GM12878 (cell line): Measurements from ENCODE around the gene FGF11. TPM values are rescaled to one million over a fixed set of nuclear protein-coding genes. Genes with fewer than 3 reads are reported as not detected.

Experiments
- ATAC-seq: fragments of 200-7000 bp; cut with Tn5 transposase; 3 replicates; pipeline ENCODE4 v1.9.1; 2020; ENCODE audit warnings: mild to moderate bottlenecking, moderate library complexity
- BruUV-seq: library from RNA; stranded (reverse); fragments of 400-500 nt; replicated peaks from 2 replicates; lab custom pipeline; 2021; lab: Mats Ljungman, UMichigan
- CTCF ChIA-PET: fragments of 300-600 bp; sonication (Branson Sonifier 250); formaldehyde crosslinking; extraction: SDS; loops from one replicate; lab custom pipeline; 2021; ENCODE audit warnings: inconsistent platforms; lab: Yijun Ruan, JAX
- POLR2A ChIA-PET: fragments of 350-600 bp; formaldehyde crosslinking; extraction: SDS; loops from one replicate; lab custom pipeline; 2021; ENCODE audit warnings: inconsistent platforms; lab: Charles Lee
- RAD21 ChIA-PET: fragments of 300-600 bp; sonication (Branson Sonifier 250); formaldehyde crosslinking; loops from one replicate; lab custom pipeline; 2023; ENCODE audit warnings: antibody characterized with exemption; ENCODE audit not compliant: unreplicated experiment; lab: Charles Lee
- SMC1A ChIA-PET: fragments of 300-600 bp; sonication (Branson Sonifier 250); formaldehyde crosslinking; loops from one replicate; lab custom pipeline; 2023; ENCODE audit not compliant: unreplicated experiment, uncharacterized antibody; lab: Charles Lee
- DNase-seq: peaks from one replicate; pipeline ENCODE4 v3.0.0-alpha.2; 2011; ENCODE audit warnings: low read depth, low spot score
- FAIRE-seq: peaks from 3 replicates; lab custom pipeline; 2011; peaks lifted over from hg19 to GRCh38; lab: Jason Lieb, UNC
- H2AFZ ChIP-seq: 2 replicates; pipeline ENCODE4 v1.6.0; 2011; ENCODE audit warnings: low read depth, low read length, control low read depth; ENCODE audit not compliant: control insufficient read depth
- H3K27ac ChIP-seq: 2 replicates; pipeline ENCODE4 v1.5.1; 2011; ENCODE audit warnings: control low read depth; ENCODE audit not compliant: control insufficient read depth, insufficient read depth
- H3K27me3 ChIP-seq, 2 experiments: replicated peaks in 1 of 2; 2 replicates each; pipeline versions ENCODE4 v1.6.0 to v1.6.1; 2011; ENCODE audit warnings: low read length in 1 of 2; ENCODE audit not compliant: control insufficient read depth in 2 of 2, insufficient read depth in 2 of 2
- H3K36me3 ChIP-seq, 2 experiments: 2 replicates each; pipeline ENCODE4 v1.5.1; 2011; ENCODE audit warnings: low read length in 1 of 2; ENCODE audit not compliant: control insufficient read depth in 2 of 2, insufficient read depth in 2 of 2
- H3K4me1 ChIP-seq: 2 replicates; pipeline ENCODE4 v1.6.1; 2011; ENCODE audit warnings: mild to moderate bottlenecking, low read length, moderate library complexity, mixed read lengths; ENCODE audit not compliant: control insufficient read depth, insufficient read depth
- H3K4me2 ChIP-seq: 2 replicates; pipeline ENCODE4 v1.6.0; 2011; ENCODE audit warnings: control low read depth; ENCODE audit not compliant: control insufficient read depth, insufficient read depth
- H3K4me3 ChIP-seq: fragments of 200-600 bp; sonication (generic); 2 replicates; pipeline ENCODE4 v1.5.1; 2016
- H3K79me2 ChIP-seq: 2 replicates; pipeline ENCODE4 v1.6.0; 2011; ENCODE audit warnings: low read length; ENCODE audit not compliant: control insufficient read depth, insufficient read depth
- H3K9ac ChIP-seq: 2 replicates; pipeline ENCODE4 v1.8.0; 2011; ENCODE audit warnings: low read length, control low read depth, mixed read lengths; ENCODE audit not compliant: control insufficient read depth, insufficient read depth
- H3K9me3 ChIP-seq: replicated peaks from 3 replicates; pipeline ENCODE4 v1.5.1; 2011; ENCODE audit warnings: mild to moderate bottlenecking, low read length; ENCODE audit not compliant: control insufficient read depth, insufficient read depth
- H4K20me1 ChIP-seq: 2 replicates; pipeline ENCODE4 v1.6.0; 2011; ENCODE audit not compliant: control insufficient read depth, insufficient read depth
- ATF7 ChIP-seq: fragments of 450-650 bp; IDR thresholded peaks from 2 replicates; pipeline ENCODE4 v1.6.1; 2016; ENCODE audit warnings: low read depth, mild to moderate bottlenecking
- FOXK2 ChIP-seq: fragments of 450-650 bp; IDR thresholded peaks from 2 replicates; pipeline ENCODE4 v1.6.1; 2017; ENCODE audit warnings: mild to moderate bottlenecking, moderate library complexity
- FOXM1 ChIP-seq: IDR thresholded peaks from 2 replicates; pipeline ENCODE4 v1.6.1; 2012; ENCODE audit warnings: low read depth, mild to moderate bottlenecking, inconsistent platforms, low read length, moderate library complexity
- KDM1A ChIP-seq: fragments of 200-600 bp; sonication (generic); IDR thresholded peaks from 2 replicates; pipeline ENCODE4 v1.6.1; 2016; ENCODE audit warnings: borderline replicate concordance
- PML ChIP-seq: IDR thresholded peaks from 2 replicates; pipeline ENCODE4 v1.6.1; 2012; ENCODE audit warnings: low read length, inconsistent platforms
- POLR2AphosphoS2 ChIP-seq: IDR thresholded peaks from 2 replicates; pipeline ENCODE4 v1.6.1; 2011; ENCODE audit warnings: low read depth, mild to moderate bottlenecking, low read length, improper control_type of control experiment, moderate library complexity
- SREBF2 ChIP-seq: IDR thresholded peaks from 2 replicates; pipeline ENCODE4 v1.6.1; 2012; ENCODE audit warnings: mild to moderate bottlenecking, low read length
- TARDBP ChIP-seq: IDR thresholded peaks from 2 replicates; pipeline ENCODE4 v1.6.1; 2016; ENCODE audit warnings: borderline replicate concordance
- TCF7 ChIP-seq: IDR thresholded peaks from 2 replicates; pipeline ENCODE4 v1.6.1; 2014; ENCODE audit warnings: antibody characterized with exemption, borderline replicate concordance
- WGBS: methylation state at CpG from one replicate; pipeline ENCODE4 v1.1.6; 2016; ENCODE audit warnings: low lambda C conversion rate; ENCODE audit not compliant: insufficient replicate concordance, insufficient coverage; ENCODE audit errors: missing lambda C conversion rate; 5-methylcytosine and 5-hydroxymethylcytosine counted together
- in situ Hi-C: fragments of 300-500 bp; cut with MboI; formaldehyde crosslinking; loops from 9 replicates; pipeline ENCODE4 v1.14.3; 2018; ENCODE audit warnings: mixed read lengths
- intact Hi-C: fragments of 100-400 bp; cut with micrococcal nuclease; formaldehyde crosslinking; loops from one replicate; pipeline ENCODE4 v1.14.2; 2022; ENCODE audit not compliant: unreplicated experiment
- polyA plus RNA-seq, 11 experiments: library from polyadenylated mRNA; depleted of rRNA in 4 of 11; unstranded in 6 of 11; stranded (reverse) in 5 of 11; fragments of >200 nt; fragmentation: Nextera tagmentation in 4 of 11; fragmentation: Illumina TruSeq in 1 of 11; extraction: Ambion mirVana in 4 of 11; extraction: Trizol in 1 of 11; gene quantifications; 1 replicate in 1 of 11; 2 replicates in 10 of 11; pipeline versions ENCODE4 v1.2.1 to v1.2.3, GENCODE V29; 2011 to 2016; ENCODE audit warnings: inconsistent platforms in 2 of 11, missing spikeins in 2 of 11, low read depth in 1 of 11
- total RNA-seq, 4 experiments: library from RNA; depleted of rRNA in 3 of 4; stranded (reverse); fragments of >200 nt in 3 of 4; fragmentation: Illumina TruSeq in 1 of 4; extraction: Trizol in 1 of 4; gene quantifications; 2 replicates each; pipeline versions ENCODE4 v1.2.1 to v1.2.3, GENCODE V29; 2013 to 2021
- TF ChIP-seq, protein P1 (sequence below): fragments of 450-650 bp; IDR thresholded peaks from 2 replicates; pipeline ENCODE4 v1.6.1; 2017; ENCODE audit warnings: low read depth, mild to moderate bottlenecking, moderate library complexity
- TF ChIP-seq, protein P2 (sequence below), 3 experiments: IDR thresholded peaks in 2 of 3; conservative IDR thresholded peaks in 1 of 3; 2 replicates each; pipeline ENCODE4 v1.5.1; 2011; ENCODE audit warnings: low read depth in 3 of 3, low read length in 3 of 3, mild to moderate bottlenecking in 3 of 3, control low read depth in 2 of 3, moderate library complexity in 2 of 3, inconsistent platforms in 1 of 3, mixed read lengths in 1 of 3; ENCODE audit not compliant: control insufficient read depth in 2 of 3, insufficient read depth in 1 of 3; ENCODE audit errors: extremely low read depth in 1 of 3
- TF ChIP-seq, protein P3 (sequence below): fragments of 450-650 bp; IDR thresholded peaks from 2 replicates; pipeline ENCODE4 v1.6.1; 2017; ENCODE audit warnings: mild to moderate bottlenecking, moderate library complexity
- TF ChIP-seq, protein P4 (sequence below): IDR thresholded peaks from 2 replicates; pipeline ENCODE4 v1.6.1; 2012; ENCODE audit warnings: low read depth, low read length, improper control_type of control experiment
- TF ChIP-seq, protein P5 (sequence below): fragments of 150-350 bp; IDR thresholded peaks from 2 replicates; pipeline ENCODE4 v1.6.1; 2016; ENCODE audit warnings: low read depth, low read length

FGF11 gene
- total and polyA plus RNA-seq, 10 of the 15 experiments (the other 5 are each of a cell fraction or from before 2014, with no cell fraction given), result 0.69 to 21.1 (median 2.6) TPM

DNA sequence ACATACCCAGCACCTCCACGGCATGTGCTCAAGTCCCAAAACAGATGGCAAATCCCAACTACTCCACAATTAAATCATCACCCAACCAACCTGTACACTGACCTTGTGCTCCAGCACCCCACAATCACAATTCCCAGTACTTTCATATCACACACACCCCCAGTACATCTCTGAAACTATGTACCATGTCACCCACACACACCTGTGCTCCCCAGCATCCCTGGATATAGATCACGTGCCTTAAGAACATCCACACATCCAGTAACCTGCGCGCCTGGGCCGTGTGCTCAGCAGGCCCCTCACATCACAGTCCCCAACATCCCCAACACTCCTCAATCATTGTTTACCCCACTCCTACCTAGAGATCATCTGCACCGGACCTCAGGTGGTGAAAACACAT, 29.6 kb upstream of the FGF11 start:
- in situ Hi-C loops (no loop called here), intact Hi-C loops (no loop called here)
- WGBS, result 63% methylated on average over 6 of the region's 6 CpGs
- DNase-seq, result no peak
- ChIA-PET RAD21 (no interaction called here), POLR2A (no interaction called here), CTCF (no interaction called here), SMC1A (no interaction called here)
- Histone ChIP-seq H3K27ac (no peak overlapping the region), H2AFZ (no peak overlapping the region), H3K36me3 (no peaks in the 10 kb centered on the region), H3K79me2 (no peaks in the 10 kb centered on the region), H3K4me2 (no peak overlapping the region), H3K4me1 (no peaks in the 10 kb centered on the region), H3K27me3 (peaks cover 0 to 6% of the 10 kb centered on the region in 2 experiments; a peak in 3 of 4 replicates), H3K4me3 (no peak overlapping the region), H3K9ac (no peak overlapping the region), H3K9me3 (no peaks in the 10 kb centered on the region), H4K20me1 (no peaks in the 10 kb centered on the region)
- no peak for FAIRE-seq
- no peak for ATAC-seq
- BruUV-seq, result no TSS peak
- TF ChIP-seq ATF7 (no peak), TARDBP (no peak), SREBF2 (no peak), KDM1A (no peak), TCF7 (no peak), POLR2AphosphoS2 (no peak), PML (no peak), FOXM1 (no peak), FOXK2 (no peak)
- TF ChIP-seq, protein P1, sequence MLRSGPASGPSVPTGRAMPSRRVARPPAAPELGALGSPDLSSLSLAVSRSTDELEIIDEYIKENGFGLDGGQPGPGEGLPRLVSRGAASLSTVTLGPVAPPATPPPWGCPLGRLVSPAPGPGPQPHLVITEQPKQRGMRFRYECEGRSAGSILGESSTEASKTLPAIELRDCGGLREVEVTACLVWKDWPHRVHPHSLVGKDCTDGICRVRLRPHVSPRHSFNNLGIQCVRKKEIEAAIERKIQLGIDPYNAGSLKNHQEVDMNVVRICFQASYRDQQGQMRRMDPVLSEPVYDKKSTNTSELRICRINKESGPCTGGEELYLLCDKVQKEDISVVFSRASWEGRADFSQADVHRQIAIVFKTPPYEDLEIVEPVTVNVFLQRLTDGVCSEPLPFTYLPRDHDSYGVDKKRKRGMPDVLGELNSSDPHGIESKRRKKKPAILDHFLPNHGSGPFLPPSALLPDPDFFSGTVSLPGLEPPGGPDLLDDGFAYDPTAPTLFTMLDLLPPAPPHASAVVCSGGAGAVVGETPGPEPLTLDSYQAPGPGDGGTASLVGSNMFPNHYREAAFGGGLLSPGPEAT, result no peak
- TF ChIP-seq, protein P2, sequence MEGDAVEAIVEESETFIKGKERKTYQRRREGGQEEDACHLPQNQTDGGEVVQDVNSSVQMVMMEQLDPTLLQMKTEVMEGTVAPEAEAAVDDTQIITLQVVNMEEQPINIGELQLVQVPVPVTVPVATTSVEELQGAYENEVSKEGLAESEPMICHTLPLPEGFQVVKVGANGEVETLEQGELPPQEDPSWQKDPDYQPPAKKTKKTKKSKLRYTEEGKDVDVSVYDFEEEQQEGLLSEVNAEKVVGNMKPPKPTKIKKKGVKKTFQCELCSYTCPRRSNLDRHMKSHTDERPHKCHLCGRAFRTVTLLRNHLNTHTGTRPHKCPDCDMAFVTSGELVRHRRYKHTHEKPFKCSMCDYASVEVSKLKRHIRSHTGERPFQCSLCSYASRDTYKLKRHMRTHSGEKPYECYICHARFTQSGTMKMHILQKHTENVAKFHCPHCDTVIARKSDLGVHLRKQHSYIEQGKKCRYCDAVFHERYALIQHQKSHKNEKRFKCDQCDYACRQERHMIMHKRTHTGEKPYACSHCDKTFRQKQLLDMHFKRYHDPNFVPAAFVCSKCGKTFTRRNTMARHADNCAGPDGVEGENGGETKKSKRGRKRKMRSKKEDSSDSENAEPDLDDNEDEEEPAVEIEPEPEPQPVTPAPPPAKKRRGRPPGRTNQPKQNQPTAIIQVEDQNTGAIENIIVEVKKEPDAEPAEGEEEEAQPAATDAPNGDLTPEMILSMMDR (IDR thresholded peaks at IDR 0.05 in 2 of 3, conservative IDR thresholded peaks at IDR 0.05 in 1 of 3; ENCODE audit: control insufficient read depth in 2 of 3, extremely low read depth in 1 of 3, insufficient read depth in 1 of 3, low read depth in 3 of 3, low read length in 3 of 3), result no peak
- TF ChIP-seq, protein P3, sequence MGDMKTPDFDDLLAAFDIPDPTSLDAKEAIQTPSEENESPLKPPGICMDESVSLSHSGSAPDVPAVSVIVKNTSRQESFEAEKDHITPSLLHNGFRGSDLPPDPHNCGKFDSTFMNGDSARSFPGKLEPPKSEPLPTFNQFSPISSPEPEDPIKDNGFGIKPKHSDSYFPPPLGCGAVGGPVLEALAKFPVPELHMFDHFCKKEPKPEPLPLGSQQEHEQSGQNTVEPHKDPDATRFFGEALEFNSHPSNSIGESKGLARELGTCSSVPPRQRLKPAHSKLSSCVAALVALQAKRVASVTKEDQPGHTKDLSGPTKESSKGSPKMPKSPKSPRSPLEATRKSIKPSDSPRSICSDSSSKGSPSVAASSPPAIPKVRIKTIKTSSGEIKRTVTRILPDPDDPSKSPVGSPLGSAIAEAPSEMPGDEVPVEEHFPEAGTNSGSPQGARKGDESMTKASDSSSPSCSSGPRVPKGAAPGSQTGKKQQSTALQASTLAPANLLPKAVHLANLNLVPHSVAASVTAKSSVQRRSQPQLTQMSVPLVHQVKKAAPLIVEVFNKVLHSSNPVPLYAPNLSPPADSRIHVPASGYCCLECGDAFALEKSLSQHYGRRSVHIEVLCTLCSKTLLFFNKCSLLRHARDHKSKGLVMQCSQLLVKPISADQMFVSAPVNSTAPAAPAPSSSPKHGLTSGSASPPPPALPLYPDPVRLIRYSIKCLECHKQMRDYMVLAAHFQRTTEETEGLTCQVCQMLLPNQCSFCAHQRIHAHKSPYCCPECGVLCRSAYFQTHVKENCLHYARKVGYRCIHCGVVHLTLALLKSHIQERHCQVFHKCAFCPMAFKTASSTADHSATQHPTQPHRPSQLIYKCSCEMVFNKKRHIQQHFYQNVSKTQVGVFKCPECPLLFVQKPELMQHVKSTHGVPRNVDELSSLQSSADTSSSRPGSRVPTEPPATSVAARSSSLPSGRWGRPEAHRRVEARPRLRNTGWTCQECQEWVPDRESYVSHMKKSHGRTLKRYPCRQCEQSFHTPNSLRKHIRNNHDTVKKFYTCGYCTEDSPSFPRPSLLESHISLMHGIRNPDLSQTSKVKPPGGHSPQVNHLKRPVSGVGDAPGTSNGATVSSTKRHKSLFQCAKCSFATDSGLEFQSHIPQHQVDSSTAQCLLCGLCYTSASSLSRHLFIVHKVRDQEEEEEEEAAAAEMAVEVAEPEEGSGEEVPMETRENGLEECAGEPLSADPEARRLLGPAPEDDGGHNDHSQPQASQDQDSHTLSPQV, result no peak
- TF ChIP-seq, protein P4, sequence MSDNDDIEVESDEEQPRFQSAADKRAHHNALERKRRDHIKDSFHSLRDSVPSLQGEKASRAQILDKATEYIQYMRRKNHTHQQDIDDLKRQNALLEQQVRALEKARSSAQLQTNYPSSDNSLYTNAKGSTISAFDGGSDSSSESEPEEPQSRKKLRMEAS, result no peak
- TF ChIP-seq, protein P5, sequence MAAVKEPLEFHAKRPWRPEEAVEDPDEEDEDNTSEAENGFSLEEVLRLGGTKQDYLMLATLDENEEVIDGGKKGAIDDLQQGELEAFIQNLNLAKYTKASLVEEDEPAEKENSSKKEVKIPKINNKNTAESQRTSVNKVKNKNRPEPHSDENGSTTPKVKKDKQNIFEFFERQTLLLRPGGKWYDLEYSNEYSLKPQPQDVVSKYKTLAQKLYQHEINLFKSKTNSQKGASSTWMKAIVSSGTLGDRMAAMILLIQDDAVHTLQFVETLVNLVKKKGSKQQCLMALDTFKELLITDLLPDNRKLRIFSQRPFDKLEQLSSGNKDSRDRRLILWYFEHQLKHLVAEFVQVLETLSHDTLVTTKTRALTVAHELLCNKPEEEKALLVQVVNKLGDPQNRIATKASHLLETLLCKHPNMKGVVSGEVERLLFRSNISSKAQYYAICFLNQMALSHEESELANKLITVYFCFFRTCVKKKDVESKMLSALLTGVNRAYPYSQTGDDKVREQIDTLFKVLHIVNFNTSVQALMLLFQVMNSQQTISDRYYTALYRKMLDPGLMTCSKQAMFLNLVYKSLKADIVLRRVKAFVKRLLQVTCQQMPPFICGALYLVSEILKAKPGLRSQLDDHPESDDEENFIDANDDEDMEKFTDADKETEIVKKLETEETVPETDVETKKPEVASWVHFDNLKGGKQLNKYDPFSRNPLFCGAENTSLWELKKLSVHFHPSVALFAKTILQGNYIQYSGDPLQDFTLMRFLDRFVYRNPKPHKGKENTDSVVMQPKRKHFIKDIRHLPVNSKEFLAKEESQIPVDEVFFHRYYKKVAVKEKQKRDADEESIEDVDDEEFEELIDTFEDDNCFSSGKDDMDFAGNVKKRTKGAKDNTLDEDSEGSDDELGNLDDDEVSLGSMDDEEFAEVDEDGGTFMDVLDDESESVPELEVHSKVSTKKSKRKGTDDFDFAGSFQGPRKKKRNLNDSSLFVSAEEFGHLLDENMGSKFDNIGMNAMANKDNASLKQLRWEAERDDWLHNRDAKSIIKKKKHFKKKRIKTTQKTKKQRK, result no peak
